Aorta (tissue), 5 donors: ENCODE data around the gene RPS15. TPM values are rescaled to one million over a fixed set of nuclear protein-coding genes. Genes with fewer than 3 reads are reported as not detected.

Experiments
- ATAC-seq: fragments of 200-7000 bp; cut with Tn5 transposase; one replicate; pipeline ENCODE4 v1.9.1; 2022; ENCODE audit warnings: moderate library complexity; ENCODE audit not compliant: low FRiP score
- DNase-seq, 2 donors: peaks; one replicate each; pipeline ENCODE4 v3.0.0-alpha.2; 2020
- H3K27ac ChIP-seq, 2 donors: one replicate each; pipeline ENCODE4 v1.5.1; 2013; ENCODE audit warnings: low read length in 2 of 2, mild to moderate bottlenecking in 2 of 2, moderate library complexity in 2 of 2, control low read depth in 1 of 2, inconsistent platforms in 1 of 2, low read depth in 1 of 2
- H3K27me3 ChIP-seq, 2 donors: one replicate each; pipeline ENCODE4 v1.6.1; 2013; ENCODE audit warnings: control low read depth in 1 of 2, low read length in 1 of 2, mild to moderate bottlenecking in 1 of 2, moderate library complexity in 1 of 2; ENCODE audit not compliant: insufficient read depth in 2 of 2, control insufficient read depth in 1 of 2
- H3K36me3 ChIP-seq, 2 donors: one replicate each; pipeline ENCODE4 v1.6.1; 2013; ENCODE audit warnings: control low read depth in 1 of 2, low read length in 1 of 2, mild to moderate bottlenecking in 1 of 2; ENCODE audit not compliant: insufficient read depth in 2 of 2, control insufficient read depth in 1 of 2
- H3K4me1 ChIP-seq, 2 donors: one replicate each; pipeline ENCODE4 v1.6.1; 2013; ENCODE audit warnings: low read length in 2 of 2, control low read depth in 1 of 2, mild to moderate bottlenecking in 1 of 2, moderate library complexity in 1 of 2; ENCODE audit not compliant: insufficient read depth in 2 of 2, control insufficient read depth in 1 of 2
- H3K4me3 ChIP-seq, 2 donors: one replicate each; pipeline ENCODE4 v1.5.1; 2013; ENCODE audit warnings: low read length in 2 of 2, control low read depth in 1 of 2, mild to moderate bottlenecking in 1 of 2
- H3K9me3 ChIP-seq: one replicate; pipeline ENCODE4 v1.6.1; 2013; ENCODE audit warnings: mild to moderate bottlenecking, low read length; ENCODE audit not compliant: control insufficient read depth
- WGBS, 2 donors: extraction: QIAGEN DNeasy Blood & Tissue Kit; methylation state at CpG; one replicate each; pipeline ENCODE4 v1.1.7; 2013; 5-methylcytosine and 5-hydroxymethylcytosine counted together
- intact Hi-C, 2 donors: fragments of 100-400 bp; cut with DNase I; formaldehyde crosslinking; loops; one replicate each; pipeline versions ENCODE4 v1.14.2 to v1.15.0; 2022
- polyA plus RNA-seq, 2 donors: library from polyadenylated mRNA; stranded (reverse); fragments of 200-250 nt; gene quantifications; one replicate each; pipeline ENCODE4 v1.2.3, GENCODE V29; 2013
- total RNA-seq, 2 donors: library from RNA; stranded (reverse); fragmentation: NEBNext Ultra II Directional; extraction: Animal tissue kit (Norgen Biotek cat#: 25700); gene quantifications; one replicate each; pipeline ENCODE4 v1.2.1, GENCODE V29; 2021
- donor health status: healthy with polysubstance abuse.
- donor health status: Bipolar disorder and iron deficiency.
- donor health status: DM: no; HTN: no; CAD: no.
- donor health status: DM: no; HTN: no; CAD: no.
- donor health status: DM: yes; HTN: yes; CAD: no.

RPS15 gene
- total and polyA plus RNA-seq, 4 donors, result 707 to 2,878 (median 1,767) TPM

GRCh38 chr19:1422360-1422759, 15.8 kb upstream of the RPS15 start:
- Histone ChIP-seq H3K4me3 (no peak overlapping the region), H3K4me1 (no peaks in the 10 kb centered on the region), H3K27me3 (no peaks in the 10 kb centered on the region), H3K9me3 (no peaks in the 10 kb centered on the region), H3K27ac (no peak overlapping the region), H3K36me3 (no peaks in the 10 kb centered on the region)
- no peak for DNase-seq
- 75 to 78% methylated on average over 16 of the region's 16 CpGs for WGBS, 2 donors
- intact Hi-C loops, result no loop called here
- no peak for ATAC-seq

GRCh38 chr19:1422943-1423342, 15.3 kb upstream of the RPS15 start:
- H3K27ac ChIP-seq, result no peak overlapping the region
- no peak overlapping the region for H3K4me3 ChIP-seq
- DNase-seq, result no peak
- no peaks in the 10 kb centered on the region for H3K9me3 ChIP-seq
- H3K36me3 ChIP-seq, result no peaks in the 10 kb centered on the region
- H3K4me1 ChIP-seq, result no peaks in the 10 kb centered on the region
- no peak for ATAC-seq
- WGBS, 2 donors, result 88 to 89% methylated on average over 23 to 24 of the region's 24 CpGs
- intact Hi-C loops, result no loop called here
- H3K27me3 ChIP-seq, result no peaks in the 10 kb centered on the region

GRCh38 chr19:1423436-1424191, 14.6 kb upstream of the RPS15 start:
- WGBS, 2 donors, result 88 to 90% methylated on average over 40 of the region's 40 CpGs
- Histone ChIP-seq H3K4me3 (no peak overlapping the region), H3K9me3 (no peaks in the 10 kb centered on the region), H3K27ac (no peak overlapping the region), H3K27me3 (no peaks in the 10 kb centered on the region), H3K4me1 (no peaks in the 10 kb centered on the region), H3K36me3 (no peaks in the 10 kb centered on the region)
- DNase-seq, result no peak
- no peak for ATAC-seq
- intact Hi-C loops, result no loop called here

DNA sequence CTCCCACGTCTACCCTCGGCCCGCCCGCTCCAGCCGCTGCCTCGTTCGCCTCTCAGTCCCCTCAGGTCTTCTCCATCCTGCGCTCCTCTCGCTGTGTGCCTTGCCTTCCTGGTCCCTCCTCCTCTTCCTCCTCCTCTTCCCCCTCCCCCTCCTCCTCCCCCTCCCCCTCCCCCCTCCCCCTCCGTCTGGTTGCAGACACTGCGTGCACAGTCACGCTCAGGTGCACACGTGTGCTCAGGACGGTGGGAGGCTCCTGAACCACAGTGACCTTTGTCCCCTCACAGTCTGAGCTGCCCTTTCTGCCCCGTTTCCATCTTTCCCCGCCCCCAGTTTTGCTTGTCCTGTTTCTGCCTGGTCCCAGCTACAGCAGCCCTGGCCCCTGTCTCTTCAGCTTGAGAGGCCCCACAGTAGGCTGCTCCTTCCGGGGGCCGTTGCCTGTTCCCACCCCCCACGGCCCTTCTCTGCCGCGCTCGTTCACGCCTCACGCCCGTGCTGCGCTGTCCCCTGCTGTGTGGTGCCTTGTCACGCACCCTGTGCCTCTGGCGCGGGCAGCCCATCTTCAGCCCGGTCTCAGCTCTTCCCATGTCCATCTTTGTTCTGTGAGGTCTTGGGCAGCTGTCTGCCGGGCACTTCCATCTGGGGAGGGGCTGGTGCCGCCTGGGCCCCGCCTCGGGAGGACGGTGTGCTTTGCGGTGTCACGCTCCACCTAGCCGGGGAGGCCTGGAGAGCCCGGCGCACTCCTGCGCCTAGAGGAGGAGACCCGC, 13.8 kb upstream of the RPS15 start:
- WGBS, 2 donors, result 81 to 85% methylated on average over 35 to 41 of the region's 42 CpGs
- Histone ChIP-seq H3K4me3 (no peak overlapping the region), H3K27ac (no peak overlapping the region), H3K4me1 (no peaks in the 10 kb centered on the region), H3K9me3 (no peaks in the 10 kb centered on the region), H3K36me3 (no peaks in the 10 kb centered on the region), H3K27me3 (no peaks in the 10 kb centered on the region)
- DNase-seq, result no peak
- no peak for ATAC-seq
- intact Hi-C loops, result no loop called here

- DNase-seq, result no peak
- intact Hi-C loops, result no loop called here
- no peaks in the 10 kb centered on the region for H3K27me3 ChIP-seq
- no peak for ATAC-seq
- no peaks in the 10 kb centered on the region for H3K4me1 ChIP-seq
- no peaks in the 10 kb centered on the region for H3K36me3 ChIP-seq
- 73 to 83% methylated on average over 33 of the region's 33 CpGs for WGBS, 2 donors
- no peaks in the 10 kb centered on the region for H3K9me3 ChIP-seq
- no peak overlapping the region for H3K4me3 ChIP-seq
- H3K27ac ChIP-seq, result no peak overlapping the region
Observed at GRCh38 chr19:1425102-1425837, 12.9 kb upstream of the RPS15 start.

DNA sequence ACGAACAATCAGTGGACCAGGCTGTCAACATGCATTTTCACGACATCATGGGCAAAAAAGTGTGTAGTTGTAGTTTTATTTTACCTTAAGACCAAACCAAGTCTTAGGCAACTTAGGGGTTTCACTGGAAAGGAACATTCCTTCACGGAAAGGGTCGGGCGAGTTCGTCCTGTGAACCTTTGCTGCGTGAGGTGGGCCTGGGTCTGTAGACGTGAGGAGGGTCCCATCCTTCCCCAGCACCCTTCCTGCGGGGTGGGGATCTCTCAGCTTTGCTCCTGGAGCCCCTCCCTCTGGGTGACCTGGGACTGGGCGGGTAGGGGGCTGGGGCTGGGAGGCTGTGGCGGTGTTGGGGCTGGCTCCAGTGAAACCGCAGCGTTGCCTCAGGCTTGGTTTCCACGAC, 12.3 kb upstream of the RPS15 start:
- intact Hi-C loops, result no loop called here
- no peak for DNase-seq
- Histone ChIP-seq H3K4me3 (no peak overlapping the region), H3K27ac (no peak overlapping the region), H3K9me3 (no peaks in the 10 kb centered on the region), H3K36me3 (no peaks in the 10 kb centered on the region), H3K27me3 (no peaks in the 10 kb centered on the region), H3K4me1 (no peaks in the 10 kb centered on the region)
- WGBS, 2 donors, result 91% methylated on average over 14 of the region's 14 CpGs
- ATAC-seq, result no peak

DNA sequence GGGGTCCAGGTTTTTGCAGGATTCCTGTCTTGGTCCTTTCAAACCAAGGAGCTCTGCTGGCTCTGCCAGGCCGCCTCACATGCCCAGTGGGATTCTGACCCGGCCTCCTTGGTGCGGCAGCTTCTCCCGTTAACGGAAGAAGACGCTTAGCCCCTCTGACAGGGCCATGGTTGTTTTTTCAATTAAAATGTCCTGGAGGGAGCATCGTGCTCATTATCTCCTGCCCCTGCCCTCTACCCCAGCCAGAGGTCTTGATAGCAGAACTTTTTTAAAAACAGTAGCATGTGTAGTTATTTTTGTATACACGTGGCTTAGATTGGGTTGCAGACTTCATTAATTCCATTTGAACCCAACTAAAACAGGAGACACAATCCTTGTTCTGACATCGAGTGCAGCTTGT, 11.5 kb upstream of the RPS15 start:
- H3K27me3 ChIP-seq, result no peaks in the 10 kb centered on the region
- 77 to 82% methylated on average over 9 of the region's 9 CpGs for WGBS, 2 donors
- ATAC-seq, result no peak
- H3K27ac ChIP-seq, result no peak overlapping the region
- H3K9me3 ChIP-seq, result no peaks in the 10 kb centered on the region
- no peaks in the 10 kb centered on the region for H3K36me3 ChIP-seq
- H3K4me1 ChIP-seq, result no peaks in the 10 kb centered on the region
- intact Hi-C loops, result no loop called here
- H3K4me3 ChIP-seq, result no peak overlapping the region
- DNase-seq, result no peak

DNA sequence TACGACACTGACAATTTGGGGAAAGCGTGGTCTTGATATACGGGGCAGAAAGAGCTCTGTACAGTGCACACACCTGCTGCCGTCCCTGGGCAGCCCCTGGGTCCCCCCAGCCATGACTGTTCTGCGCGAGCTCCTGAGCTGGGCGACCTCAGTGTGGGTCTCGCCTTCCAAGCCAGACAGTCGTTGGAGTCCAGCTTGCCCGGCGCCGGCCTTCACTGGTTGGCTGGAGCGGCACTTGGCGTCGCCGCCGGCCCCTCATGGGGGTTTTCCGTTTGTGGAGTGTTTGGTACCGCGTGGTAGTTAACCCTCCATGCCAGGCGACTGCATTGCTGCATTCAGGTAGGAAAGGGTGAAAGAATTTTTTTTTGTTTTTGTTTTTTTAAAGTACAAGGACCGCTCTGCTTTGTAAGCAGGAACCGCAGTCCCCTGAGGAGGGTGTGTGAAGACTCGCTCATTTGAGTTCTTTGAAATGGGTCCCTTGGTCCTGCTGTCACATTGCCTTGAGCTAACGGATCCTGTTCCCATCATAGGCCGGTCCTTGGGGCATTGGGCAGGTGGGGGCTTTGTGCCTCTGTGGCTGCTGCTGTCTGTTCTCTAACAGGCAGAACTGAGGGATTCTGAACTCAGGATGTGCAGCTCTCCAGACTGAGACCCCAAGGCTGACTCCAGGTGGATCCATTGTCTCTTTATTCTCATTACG, 10.8 kb upstream of the RPS15 start:
- Histone ChIP-seq H3K27ac (no peak overlapping the region), H3K4me3 (no peak overlapping the region), H3K4me1 (no peaks in the 10 kb centered on the region), H3K36me3 (no peaks in the 10 kb centered on the region), H3K9me3 (no peaks in the 10 kb centered on the region), H3K27me3 (no peaks in the 10 kb centered on the region)
- intact Hi-C loops, result no loop called here
- no peak for ATAC-seq
- DNase-seq, result no peak
- WGBS, 2 donors, result 87 to 90% methylated on average over 27 of the region's 27 CpGs
